NB4 (cell line): Measurements from ENCODE around the gene ITIH4.

Experiments
- MYC ChIP-seq: IDR thresholded peaks from 2 replicates; pipeline ENCODE4 v1.6.1; 2011; ENCODE audit warnings: low read depth, low read length
- POLR2A ChIP-seq: IDR thresholded peaks from 2 replicates; pipeline ENCODE4 v1.6.1; 2011; ENCODE audit warnings: mild to moderate bottlenecking; ENCODE audit not compliant: insufficient read length; ENCODE audit errors: extremely low read depth
- TF ChIP-seq, protein P1 (sequence below): IDR thresholded peaks from one replicate; pipeline ENCODE4 v1.5.1; 2012; ENCODE audit warnings: low read depth, low read length

DNA sequence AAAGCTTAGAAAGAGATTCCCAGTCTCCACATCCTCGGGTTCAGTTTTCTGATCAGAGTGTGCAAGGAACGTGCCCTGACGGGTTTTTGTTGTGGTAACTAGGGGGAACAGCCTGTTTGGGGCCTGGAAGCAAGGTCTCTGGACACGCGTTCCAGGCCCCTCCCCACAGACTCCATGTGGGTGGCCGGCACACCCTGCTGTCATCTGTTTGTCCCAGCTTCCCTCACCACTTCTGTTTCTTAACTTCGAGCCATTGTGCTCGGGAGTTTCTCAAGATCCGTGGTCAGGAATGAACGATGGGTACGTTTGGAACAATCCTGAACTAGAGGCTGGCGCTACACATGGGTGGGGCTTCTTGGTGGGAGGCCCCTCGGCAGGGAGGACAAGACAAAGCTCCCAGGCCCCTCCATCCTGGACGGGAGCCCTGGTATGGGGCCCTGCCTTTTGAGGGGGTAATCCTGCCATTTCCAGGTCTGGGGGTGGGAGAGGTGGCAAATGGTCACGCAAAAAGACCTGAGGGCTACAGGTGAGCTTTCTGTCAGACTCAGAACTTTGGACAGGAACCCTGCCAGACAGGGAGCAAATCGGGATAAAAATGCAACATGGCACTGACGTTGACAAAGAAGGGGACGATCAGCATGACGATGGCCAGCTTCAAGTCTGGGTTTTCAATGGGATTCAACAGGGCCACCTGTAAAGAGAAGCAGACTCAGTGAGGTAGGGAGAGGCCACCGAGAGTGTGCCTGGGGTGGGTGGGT, 12.8 kb upstream of the ITIH4 start:
- TF ChIP-seq, protein P1, sequence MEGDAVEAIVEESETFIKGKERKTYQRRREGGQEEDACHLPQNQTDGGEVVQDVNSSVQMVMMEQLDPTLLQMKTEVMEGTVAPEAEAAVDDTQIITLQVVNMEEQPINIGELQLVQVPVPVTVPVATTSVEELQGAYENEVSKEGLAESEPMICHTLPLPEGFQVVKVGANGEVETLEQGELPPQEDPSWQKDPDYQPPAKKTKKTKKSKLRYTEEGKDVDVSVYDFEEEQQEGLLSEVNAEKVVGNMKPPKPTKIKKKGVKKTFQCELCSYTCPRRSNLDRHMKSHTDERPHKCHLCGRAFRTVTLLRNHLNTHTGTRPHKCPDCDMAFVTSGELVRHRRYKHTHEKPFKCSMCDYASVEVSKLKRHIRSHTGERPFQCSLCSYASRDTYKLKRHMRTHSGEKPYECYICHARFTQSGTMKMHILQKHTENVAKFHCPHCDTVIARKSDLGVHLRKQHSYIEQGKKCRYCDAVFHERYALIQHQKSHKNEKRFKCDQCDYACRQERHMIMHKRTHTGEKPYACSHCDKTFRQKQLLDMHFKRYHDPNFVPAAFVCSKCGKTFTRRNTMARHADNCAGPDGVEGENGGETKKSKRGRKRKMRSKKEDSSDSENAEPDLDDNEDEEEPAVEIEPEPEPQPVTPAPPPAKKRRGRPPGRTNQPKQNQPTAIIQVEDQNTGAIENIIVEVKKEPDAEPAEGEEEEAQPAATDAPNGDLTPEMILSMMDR = no peak
- no peak for TF ChIP-seq POLR2A
- no peak for TF ChIP-seq MYC
